Neural crest cell (in vitro differentiated cells): Measurements from ENCODE around the gene FAM171A1. TPM values are rescaled to one million over a fixed set of nuclear protein-coding genes. Genes with fewer than 3 reads are reported as not detected.
"Not testable (repeated sequence)": the region's sequence is repeated elsewhere in the genome, so short reads cannot be mapped to it uniquely, and the experiment has no call there.

Experiments
- DNase-seq: peaks from one replicate; pipeline ENCODE4 v3.0.0; 2021; ENCODE audit warnings: low read depth, mixed read lengths, low spot score
- H3K27ac Mint-ChIP-seq: one replicate; pipeline ENCODE4 v1.8.0; 2021; ENCODE audit warnings: mild to moderate bottlenecking, mixed read lengths; ENCODE audit not compliant: unreplicated experiment
- H3K27me3 Mint-ChIP-seq: 2 replicates; pipeline ENCODE4 v1.8.0; 2021; ENCODE audit warnings: low read depth, mild to moderate bottlenecking, mixed read lengths
- H3K36me3 Mint-ChIP-seq: 2 replicates; pipeline ENCODE4 v1.8.0; 2021; ENCODE audit warnings: low read depth, mild to moderate bottlenecking, mixed read lengths
- H3K4me1 Mint-ChIP-seq: 2 replicates; pipeline ENCODE4 v1.8.0; 2021; ENCODE audit warnings: mixed read lengths
- H3K4me3 Mint-ChIP-seq: one replicate; pipeline ENCODE4 v1.8.0; 2021; ENCODE audit warnings: mild to moderate bottlenecking, mixed read lengths
- H3K9me3 Mint-ChIP-seq: 2 replicates; pipeline ENCODE4 v1.8.0; 2021; ENCODE audit warnings: mixed read lengths
- total RNA-seq: library from RNA; stranded (reverse); gene quantifications from 2 replicates; pipeline ENCODE4 v1.2.1, GENCODE V29; 2021
- TF ChIP-seq, protein P1 (sequence below): fragments of 200-600 bp; sonication (generic); conservative IDR thresholded peaks from 2 replicates; pipeline ENCODE4 v1.5.0; 2021; ENCODE audit warnings: antibody characterized with exemption, mild to moderate bottlenecking

Gene FAM171A1
- total RNA-seq, 1 donor from 2014 or later, result 64.2 TPM

DNA sequence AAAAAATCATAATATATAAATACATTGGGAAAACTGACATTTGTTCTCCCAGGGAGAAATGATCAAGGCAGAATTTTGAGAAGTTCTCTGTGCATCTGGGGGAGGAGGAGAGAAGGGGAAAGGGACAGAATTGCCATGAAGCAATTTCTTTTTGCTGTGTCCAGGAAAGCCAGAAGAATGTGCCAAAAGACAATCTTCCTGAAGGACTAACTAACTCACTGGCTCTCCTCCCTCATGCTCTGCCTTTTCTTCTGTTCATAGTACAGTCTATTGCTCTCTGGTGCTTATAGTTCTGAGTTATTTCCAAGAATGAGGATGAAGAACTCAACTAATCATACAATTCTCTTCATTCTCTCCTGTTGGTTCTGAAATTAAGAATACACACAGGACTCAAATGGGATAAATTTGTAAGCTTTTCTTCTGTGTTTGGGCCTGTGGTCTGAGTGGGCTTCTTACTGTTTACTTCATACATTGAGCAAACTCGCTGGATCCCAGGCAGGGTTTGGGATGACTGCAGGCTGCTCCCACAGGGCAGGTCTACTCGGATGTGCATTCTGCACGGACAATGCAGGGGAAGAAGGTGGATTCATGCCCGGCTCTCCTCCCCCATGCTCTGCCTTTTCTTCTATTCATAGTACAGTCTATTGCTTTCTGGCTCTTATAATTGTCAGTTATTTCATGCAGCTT is 22.2 kb upstream of the FAM171A1 start:
- H3K27me3 Mint-ChIP-seq, result no peaks in the 10 kb centered on the region
- H3K4me1 Mint-ChIP-seq, result no peaks in the 10 kb centered on the region
- no peak for DNase-seq
- no peak overlapping the region for H3K27ac Mint-ChIP-seq
- no peaks in the 10 kb centered on the region for H3K36me3 Mint-ChIP-seq
- H3K4me3 Mint-ChIP-seq, result no peak overlapping the region
- TF ChIP-seq, protein P1, sequence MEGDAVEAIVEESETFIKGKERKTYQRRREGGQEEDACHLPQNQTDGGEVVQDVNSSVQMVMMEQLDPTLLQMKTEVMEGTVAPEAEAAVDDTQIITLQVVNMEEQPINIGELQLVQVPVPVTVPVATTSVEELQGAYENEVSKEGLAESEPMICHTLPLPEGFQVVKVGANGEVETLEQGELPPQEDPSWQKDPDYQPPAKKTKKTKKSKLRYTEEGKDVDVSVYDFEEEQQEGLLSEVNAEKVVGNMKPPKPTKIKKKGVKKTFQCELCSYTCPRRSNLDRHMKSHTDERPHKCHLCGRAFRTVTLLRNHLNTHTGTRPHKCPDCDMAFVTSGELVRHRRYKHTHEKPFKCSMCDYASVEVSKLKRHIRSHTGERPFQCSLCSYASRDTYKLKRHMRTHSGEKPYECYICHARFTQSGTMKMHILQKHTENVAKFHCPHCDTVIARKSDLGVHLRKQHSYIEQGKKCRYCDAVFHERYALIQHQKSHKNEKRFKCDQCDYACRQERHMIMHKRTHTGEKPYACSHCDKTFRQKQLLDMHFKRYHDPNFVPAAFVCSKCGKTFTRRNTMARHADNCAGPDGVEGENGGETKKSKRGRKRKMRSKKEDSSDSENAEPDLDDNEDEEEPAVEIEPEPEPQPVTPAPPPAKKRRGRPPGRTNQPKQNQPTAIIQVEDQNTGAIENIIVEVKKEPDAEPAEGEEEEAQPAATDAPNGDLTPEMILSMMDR, result no peak
- H3K9me3 Mint-ChIP-seq, result no peaks in the 10 kb centered on the region

DNA sequence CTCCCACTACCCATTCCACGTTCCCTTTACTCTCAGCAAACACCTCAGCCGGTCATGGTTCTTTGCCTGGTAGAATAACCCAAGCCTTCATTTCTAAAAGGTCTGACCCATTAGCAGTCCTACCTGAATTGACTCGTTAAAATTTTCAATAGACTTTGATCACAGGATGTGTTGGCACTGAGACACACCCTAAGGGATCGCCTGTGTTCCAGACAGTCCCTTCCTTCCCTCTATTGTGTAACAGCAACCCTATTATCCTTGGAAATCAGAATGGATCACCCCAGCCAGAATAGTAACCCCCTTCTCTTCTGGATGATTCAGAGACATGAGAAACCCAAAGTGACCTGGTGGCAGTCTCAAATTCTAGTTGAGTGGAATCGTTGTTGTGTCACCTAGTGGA is 20.4 kb upstream of the FAM171A1 start:
- H3K27ac Mint-ChIP-seq, result no peak overlapping the region
- H3K27me3 Mint-ChIP-seq, result no peaks in the 10 kb centered on the region
- no peaks in the 10 kb centered on the region for H3K36me3 Mint-ChIP-seq
- H3K9me3 Mint-ChIP-seq, result no peaks in the 10 kb centered on the region
- DNase-seq, result no peak
- H3K4me3 Mint-ChIP-seq, result no peak overlapping the region
- TF ChIP-seq, protein P1, result no peak
- no peaks in the 10 kb centered on the region for H3K4me1 Mint-ChIP-seq

DNA sequence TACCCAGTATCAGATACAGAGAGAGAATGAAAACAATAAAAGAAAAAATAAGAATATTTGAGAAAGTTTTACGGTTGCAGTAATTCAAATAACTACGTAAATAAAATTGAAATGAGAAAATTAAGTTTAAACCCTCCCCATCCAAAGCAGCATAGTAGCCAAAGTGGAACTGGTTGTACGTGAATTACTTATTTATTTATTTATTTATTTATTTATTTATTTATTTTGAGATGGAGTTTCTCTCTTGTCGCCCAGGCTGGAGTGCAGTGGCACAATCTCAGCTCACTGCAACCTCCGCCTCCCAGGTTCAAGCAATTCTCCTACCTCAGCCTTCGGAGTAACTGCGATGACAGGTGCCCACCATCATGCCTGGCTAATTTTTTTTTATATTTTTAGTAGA is 17.1 kb upstream of the FAM171A1 start:
- not testable (repeated sequence) for H3K4me1 Mint-ChIP-seq, H3K27ac Mint-ChIP-seq, H3K9me3 Mint-ChIP-seq, DNase-seq, H3K27me3 Mint-ChIP-seq, H3K4me3 Mint-ChIP-seq, H3K36me3 Mint-ChIP-seq

DNA sequence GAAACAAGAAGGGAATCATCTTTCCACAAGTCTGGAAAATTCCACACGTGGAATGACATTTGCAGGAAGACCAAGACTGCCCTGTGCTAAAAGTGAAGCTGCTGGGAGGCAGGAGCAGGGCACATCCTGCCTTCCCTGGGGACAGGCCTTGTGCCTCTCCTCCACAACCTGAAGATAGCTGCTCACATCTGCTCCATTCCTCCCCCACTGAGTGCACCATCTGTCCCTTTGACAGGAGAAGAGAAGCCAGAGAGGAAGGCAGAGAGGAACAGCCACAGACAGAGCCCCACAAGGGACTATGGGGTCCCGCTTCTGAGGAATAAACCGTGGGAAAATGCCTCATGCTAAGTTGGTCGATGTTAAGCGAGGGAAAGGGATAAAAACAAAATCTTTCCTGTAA is 15.9 kb upstream of the FAM171A1 start:
- no peak overlapping the region for H3K27ac Mint-ChIP-seq
- H3K9me3 Mint-ChIP-seq, result no peaks in the 10 kb centered on the region
- TF ChIP-seq, protein P1, result no peak
- no peak overlapping the region for H3K4me3 Mint-ChIP-seq
- no peaks in the 10 kb centered on the region for H3K4me1 Mint-ChIP-seq
- peaks cover 8% of the 10 kb centered on the region for H3K27me3 Mint-ChIP-seq
- H3K36me3 Mint-ChIP-seq, result no peaks in the 10 kb centered on the region
- no peak for DNase-seq

DNA sequence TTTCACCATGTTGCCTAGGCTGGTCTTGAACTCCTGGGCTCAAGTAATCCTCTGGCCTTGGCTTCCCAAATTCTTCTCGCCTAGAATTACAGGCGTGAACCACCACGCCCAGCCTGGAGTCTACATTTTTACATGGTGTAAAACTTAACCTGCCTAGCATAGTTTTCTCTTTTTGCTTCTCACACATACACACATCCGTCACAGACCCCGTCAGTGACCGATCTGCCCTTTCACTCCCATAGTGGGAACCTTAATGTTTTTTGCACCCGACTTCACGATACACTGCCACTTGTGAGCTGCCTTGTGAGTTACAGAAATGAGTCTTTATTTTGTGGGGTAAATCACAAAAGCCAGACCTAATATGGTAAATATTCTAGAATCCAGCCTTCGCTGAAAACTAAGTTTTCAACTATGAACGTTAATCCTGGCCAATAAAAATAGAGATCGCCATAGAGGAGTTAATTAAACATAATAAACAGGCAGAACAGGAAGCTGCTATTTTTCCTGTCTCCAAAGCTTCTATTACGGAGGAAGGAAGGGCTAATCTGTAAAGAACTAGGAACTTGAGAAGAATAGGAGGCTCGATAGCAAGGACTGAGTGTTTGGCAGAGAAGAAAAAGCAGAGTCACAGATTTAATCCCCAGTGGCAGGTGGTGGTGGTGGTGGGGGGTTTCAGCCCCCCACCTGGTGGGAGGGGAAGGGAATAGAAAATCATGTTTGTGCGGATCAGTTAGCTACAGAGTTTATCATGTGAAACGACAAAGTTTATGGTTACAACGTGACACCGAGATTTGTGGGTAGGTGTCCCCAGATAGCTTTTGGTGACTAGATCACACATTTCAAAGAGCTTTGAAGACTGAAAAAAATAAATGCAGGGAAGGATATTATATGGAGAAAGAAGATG is 14.7 kb upstream of the FAM171A1 start:
- TF ChIP-seq, protein P1, result no peak
- no peak overlapping the region for H3K4me3 Mint-ChIP-seq
- no peak for DNase-seq
- H3K27me3 Mint-ChIP-seq, result peaks cover 10% of the 10 kb centered on the region
- H3K9me3 Mint-ChIP-seq, result no peaks in the 10 kb centered on the region
- H3K4me1 Mint-ChIP-seq, result no peaks in the 10 kb centered on the region
- H3K36me3 Mint-ChIP-seq, result no peaks in the 10 kb centered on the region
- no peak overlapping the region for H3K27ac Mint-ChIP-seq

DNA sequence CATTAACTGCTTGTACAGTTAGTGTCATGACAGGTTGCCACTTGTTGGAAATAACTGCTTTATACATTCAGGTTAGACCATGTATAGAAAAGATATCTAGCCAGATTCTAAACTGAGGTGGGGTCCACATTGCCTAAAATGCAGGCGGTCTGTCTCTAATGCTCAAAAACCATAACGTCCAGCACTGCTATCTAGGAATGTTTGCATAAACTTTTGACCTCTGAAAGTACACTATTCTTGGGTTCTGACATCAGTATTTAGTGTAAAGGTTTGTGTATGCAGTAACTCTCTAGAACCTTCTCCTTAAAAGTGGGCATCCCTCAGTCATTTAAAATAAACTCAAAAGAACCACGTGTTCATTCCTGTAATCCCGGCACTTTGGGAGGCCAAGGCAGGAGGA is 10.3 kb upstream of the FAM171A1 start:
- Mint-ChIP-seq H3K27ac (no peak overlapping the region), H3K4me1 (no peaks in the 10 kb centered on the region), H3K27me3 (peaks cover 14% of the 10 kb centered on the region), H3K4me3 (no peak overlapping the region), H3K9me3 (no peaks in the 10 kb centered on the region), H3K36me3 (no peaks in the 10 kb centered on the region)
- no peak for DNase-seq
- TF ChIP-seq, protein P1, result no peak
